ENCODE data around the gene PRR15L.

- no peak for TF ChIP-seq ZNF274 (IDR thresholded peaks at IDR 0.05; ENCODE audit: low read depth, low read length)
- TF ChIP-seq YY1 (IDR thresholded peaks at IDR 0.05; ENCODE audit: insufficient read depth, insufficient read length) = no peak
- TF ChIP-seq SUZ12 (IDR thresholded peaks at IDR 0.05; ENCODE audit: extremely low read depth, insufficient read depth, insufficient read length) = no peak
These were observed 20.6 kb upstream of the PRR15L start for GRCh38 chr17:47978324-47978723.
